Transverse colon (tissue), 4 donors: ENCODE data around the gene MSANTD3. TPM values are rescaled to one million over a fixed set of nuclear protein-coding genes. Genes with fewer than 3 reads are reported as not detected.

ENCODE experiments used
- DNase-seq: peaks from one replicate; pipeline ENCODE4 v3.0.0-alpha.2; 2019
- H3K27ac ChIP-seq, 4 donors: fragments of 200-600 bp; sonication (generic); 2 replicates each; pipeline ENCODE4 v1.5.1; 2016 to 2018; ENCODE audit warnings: inconsistent platforms in 4 of 4
- H3K27me3 ChIP-seq: fragments of 200-600 bp; sonication (generic); 2 replicates; pipeline ENCODE4 v1.5.1; 2017; ENCODE audit warnings: inconsistent platforms
- H3K36me3 ChIP-seq, 4 donors: fragments of 200-600 bp; sonication (generic); 2 replicates each; pipeline ENCODE4 v1.5.1; 2017 to 2019; ENCODE audit warnings: inconsistent platforms in 4 of 4
- H3K4me1 ChIP-seq, 4 donors: fragments of 200-600 bp; sonication (generic); 2 replicates each; pipeline ENCODE4 v1.5.1; 2017 to 2020; ENCODE audit warnings: inconsistent platforms in 4 of 4
- H3K4me3 ChIP-seq, 4 donors: fragments of 200-600 bp; sonication (generic); 1 replicate in 1 of 4; 2 replicates in 3 of 4; pipeline versions ENCODE4 v1.5.1 to v1.6.1; 2017 to 2019; ENCODE audit warnings: inconsistent platforms in 4 of 4
- H3K9me3 ChIP-seq, 2 donors: fragments of 200-600 bp; sonication (generic); 2 replicates each; pipeline ENCODE4 v1.5.1; 2017 to 2019; ENCODE audit warnings: inconsistent platforms in 2 of 2
- EP300 ChIP-seq: sonication (generic); formaldehyde crosslinking; IDR thresholded peaks from one replicate; pipeline ENCODE4 v1.6.1; 2017; ENCODE audit warnings: antibody characterized with exemption, low read depth
- POLR2A ChIP-seq: fragments of 450-650 bp; IDR thresholded peaks from one replicate; pipeline ENCODE4 v1.6.1; 2016; ENCODE audit warnings: antibody characterized with exemption, mild to moderate bottlenecking, moderate library complexity
- POLR2AphosphoS5 ChIP-seq, 3 donors: sonication (generic); formaldehyde crosslinking; IDR thresholded peaks; one replicate each; pipeline ENCODE4 v1.6.1; 2016; ENCODE audit warnings: antibody characterized with exemption in 3 of 3
- WGBS, 2 donors: methylation state at CpG; one replicate each; pipeline ENCODE4 v1.1.5; 2018; ENCODE audit warnings: low coverage in 1 of 2; 5-methylcytosine and 5-hydroxymethylcytosine counted together
- in situ Hi-C, 4 donors: fragments of 200-750 bp; cut with MboI; loops; one replicate each; pipeline versions ENCODE4 v1.15.0 to v1.15.1; 2017; ENCODE audit warnings: low sequenced_read_pairs in 3 of 4, low pct_ligation_motif_present in 1 of 4, low pct_unique_long_range_greater_than_20kb in 1 of 4
- intact Hi-C: fragments of 100-400 bp; cut with DNase I; formaldehyde crosslinking; loops from one replicate; pipeline ENCODE4 v1.15.1; 2023; ENCODE audit warnings: low total_unique reads
- total RNA-seq, 4 donors: library from RNA; depleted of rRNA; stranded (reverse); fragments of >200 nt; gene quantifications; one replicate each; pipeline ENCODE4 v1.1.0, GENCODE V29; 2016
- TF ChIP-seq, protein P1 (sequence below), 5 experiments: fragments of 200-600 bp in 3 of 5; fragments of 450-650 bp in 2 of 5; sonication (generic) in 3 of 5; IDR thresholded peaks; 1 replicate in 2 of 5; 2 replicates in 3 of 5; pipeline ENCODE4 v1.5.1; 2016 to 2017; ENCODE audit warnings: antibody characterized with exemption in 5 of 5, inconsistent platforms in 3 of 5, mild to moderate bottlenecking in 2 of 5, moderate library complexity in 1 of 5

The MSANTD3 gene
- total RNA-seq, 4 donors from 2014 or later = 7.1 to 26.3 (median 10.5) TPM

DNA sequence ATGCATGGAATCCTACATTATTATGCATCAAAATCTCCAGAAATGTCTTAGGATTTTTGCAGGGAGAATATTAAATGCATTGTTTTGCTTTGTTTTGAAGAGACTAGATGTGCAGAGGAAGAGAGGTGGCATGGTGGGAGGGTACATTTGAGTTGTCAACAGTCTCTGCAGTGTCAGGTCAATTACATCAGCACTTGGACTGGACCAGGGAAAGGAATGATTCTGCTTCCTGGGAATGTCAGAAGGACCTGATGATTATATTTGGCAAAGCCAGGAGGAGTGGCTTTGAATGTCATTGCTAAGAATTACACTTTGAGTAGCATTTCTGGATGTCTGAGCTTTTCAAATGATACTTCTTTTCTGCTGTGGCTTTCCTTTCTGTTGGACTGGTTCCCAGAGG, 28.5 kb downstream of the MSANTD3 start:
- intact Hi-C loops = no loop called here
- no peak for DNase-seq

DNA sequence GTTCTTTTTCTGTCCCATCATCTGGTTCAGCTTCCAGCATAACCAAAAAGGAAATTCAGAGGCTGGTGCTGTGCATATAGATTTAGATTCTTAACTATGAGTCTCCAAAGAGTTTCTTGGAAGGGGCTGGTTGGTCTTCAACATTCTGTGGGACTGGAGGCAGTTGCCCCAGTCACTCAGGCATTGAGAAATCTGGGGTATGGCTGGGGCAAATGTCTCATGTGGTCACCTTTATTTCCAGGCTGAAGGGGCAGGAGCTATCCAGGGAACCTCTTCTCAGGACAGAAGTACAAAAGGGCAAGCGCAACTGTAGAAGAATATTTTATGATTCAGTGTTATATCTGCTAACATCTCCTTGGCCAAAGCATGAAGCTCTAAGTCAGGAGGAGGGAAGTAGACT, 30.6 kb downstream of the MSANTD3 start:
- Histone ChIP-seq H3K4me1 (no peaks in the 10 kb centered on the region), H3K36me3 (no peaks in the 10 kb centered on the region), H3K9me3 (no peaks in the 10 kb centered on the region), H3K27me3 (no peaks in the 10 kb centered on the region), H3K27ac (no peak overlapping the region), H3K4me3 (no peak overlapping the region)
- in situ Hi-C loops (loop anchor here in 1 of 4 donors (10.0 kb wide), 1 partner anchor 57 kb away; no protein-coding TSS in a partner anchor), intact Hi-C loops (no loop called here)
- DNase-seq = no peak
- WGBS, 2 donors = 100% methylated on average over 1 of the region's 1 CpG; no CpG with 5 or more reads in 1 of the 2 donors
- TF ChIP-seq, protein P1, sequence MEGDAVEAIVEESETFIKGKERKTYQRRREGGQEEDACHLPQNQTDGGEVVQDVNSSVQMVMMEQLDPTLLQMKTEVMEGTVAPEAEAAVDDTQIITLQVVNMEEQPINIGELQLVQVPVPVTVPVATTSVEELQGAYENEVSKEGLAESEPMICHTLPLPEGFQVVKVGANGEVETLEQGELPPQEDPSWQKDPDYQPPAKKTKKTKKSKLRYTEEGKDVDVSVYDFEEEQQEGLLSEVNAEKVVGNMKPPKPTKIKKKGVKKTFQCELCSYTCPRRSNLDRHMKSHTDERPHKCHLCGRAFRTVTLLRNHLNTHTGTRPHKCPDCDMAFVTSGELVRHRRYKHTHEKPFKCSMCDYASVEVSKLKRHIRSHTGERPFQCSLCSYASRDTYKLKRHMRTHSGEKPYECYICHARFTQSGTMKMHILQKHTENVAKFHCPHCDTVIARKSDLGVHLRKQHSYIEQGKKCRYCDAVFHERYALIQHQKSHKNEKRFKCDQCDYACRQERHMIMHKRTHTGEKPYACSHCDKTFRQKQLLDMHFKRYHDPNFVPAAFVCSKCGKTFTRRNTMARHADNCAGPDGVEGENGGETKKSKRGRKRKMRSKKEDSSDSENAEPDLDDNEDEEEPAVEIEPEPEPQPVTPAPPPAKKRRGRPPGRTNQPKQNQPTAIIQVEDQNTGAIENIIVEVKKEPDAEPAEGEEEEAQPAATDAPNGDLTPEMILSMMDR (IDR thresholded peaks at IDR 0.05) = no peak
- TF ChIP-seq EP300 (no peak), POLR2AphosphoS5 (IDR thresholded peaks at IDR 0.05) (no peak), POLR2A (no peak)

More for the DNA sequence above, 28.5 kb downstream of the MSANTD3 start:
- Histone ChIP-seq H3K9me3 (no peaks in the 10 kb centered on the region), H3K27me3 (no peaks in the 10 kb centered on the region), H3K4me1 (no peaks in the 10 kb centered on the region), H3K4me3 (no peak overlapping the region), H3K36me3 (no peaks in the 10 kb centered on the region), H3K27ac (no peak overlapping the region)
- in situ Hi-C loops = loop anchor here in 1 of 4 donors (10.0 kb wide), 1 partner anchor 59 kb away; no protein-coding TSS in a partner anchor
- TF ChIP-seq POLR2A (no peak), EP300 (no peak), POLR2AphosphoS5 (IDR thresholded peaks at IDR 0.05) (no peak)
- TF ChIP-seq, protein P1 (IDR thresholded peaks at IDR 0.05) = no peak

DNA sequence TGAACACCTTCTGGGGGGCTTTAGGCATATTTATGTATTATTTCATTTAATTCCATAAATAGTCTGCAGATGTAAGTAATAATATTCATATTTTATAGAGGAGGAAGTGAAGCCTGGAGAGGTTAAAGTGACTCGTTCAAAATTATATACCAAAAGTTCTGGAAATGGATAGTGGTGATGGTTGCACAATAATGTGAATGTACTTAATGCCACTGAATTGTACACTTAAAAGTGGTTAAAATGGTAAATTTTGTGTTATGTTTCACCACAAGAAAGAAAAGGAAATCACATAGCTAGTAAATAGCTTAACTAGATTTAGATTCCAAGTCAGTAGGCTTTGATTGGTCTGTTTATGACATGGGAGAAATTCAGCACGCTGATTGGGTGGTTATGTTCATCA, 33.0 kb downstream of the MSANTD3 start:
- in situ Hi-C loops (loop anchor here in 1 of 4 donors (10.0 kb wide), 1 partner anchor 55 kb away; no protein-coding TSS in a partner anchor), intact Hi-C loops (loop anchor here (2.0 kb wide), 1 partner anchor 17 kb away; no protein-coding TSS in a partner anchor)
- Histone ChIP-seq H3K27me3 (no peaks in the 10 kb centered on the region), H3K27ac (no peak overlapping the region), H3K9me3 (no peaks in the 10 kb centered on the region), H3K4me3 (no peak overlapping the region), H3K4me1 (no peaks in the 10 kb centered on the region), H3K36me3 (no peaks in the 10 kb centered on the region)
- 48 to 70% methylated on average over 2 of the region's 2 CpGs for WGBS, 2 donors
- TF ChIP-seq, protein P1 (IDR thresholded peaks at IDR 0.05) = no peak
- no peak for TF ChIP-seq EP300
- no peak for TF ChIP-seq POLR2A
- no peak for TF ChIP-seq POLR2AphosphoS5 (IDR thresholded peaks at IDR 0.05)
- DNase-seq = no peak

DNA sequence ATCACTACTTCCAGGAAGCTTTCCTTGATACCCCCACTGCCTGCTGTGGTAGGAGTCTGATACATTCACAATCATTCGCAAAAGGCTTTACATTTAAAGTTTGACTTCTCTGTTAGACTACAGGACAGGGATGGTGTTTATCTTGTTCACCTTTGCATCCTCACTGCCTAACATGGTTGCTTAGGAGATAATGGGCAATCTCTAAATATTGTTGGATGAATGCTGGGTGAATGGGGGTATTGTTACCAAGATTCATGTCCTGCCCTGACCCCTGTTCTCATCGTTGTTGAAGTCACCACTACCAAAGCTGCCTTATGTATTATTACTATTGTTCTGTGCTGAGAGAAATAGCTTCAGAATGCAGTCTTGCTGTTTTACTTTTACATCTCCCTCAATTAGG, 38.3 kb downstream of the MSANTD3 start:
- no peaks in the 10 kb centered on the region for H3K36me3 ChIP-seq
- intact Hi-C loops (no loop called here), in situ Hi-C loops (no loop called here)
- H3K4me1 ChIP-seq = no peaks in the 10 kb centered on the region
- H3K27ac ChIP-seq = no peak overlapping the region
- H3K4me3 ChIP-seq = no peak overlapping the region
- no peaks in the 10 kb centered on the region for H3K27me3 ChIP-seq
- WGBS, 2 donors = 63 to 88% methylated on average over 2 of the region's 2 CpGs
- DNase-seq = no peak
- no peaks in the 10 kb centered on the region for H3K9me3 ChIP-seq
- TF ChIP-seq POLR2AphosphoS5 (IDR thresholded peaks at IDR 0.05) (no peak), POLR2A (no peak), EP300 (no peak)
- TF ChIP-seq, protein P1 (IDR thresholded peaks at IDR 0.05) = no peak
